Stomach (tissue), 4 donors: ENCODE measurements around the gene DHRS9.

Experiments
- POLR2A ChIP-seq, 4 donors: fragments of 450-650 bp; IDR thresholded peaks; one replicate each; pipeline ENCODE4 v1.6.1; 2016; ENCODE audit warnings: antibody characterized with exemption in 4 of 4, control low read depth in 2 of 4, mild to moderate bottlenecking in 1 of 4, moderate library complexity in 1 of 4
- POLR2AphosphoS5 ChIP-seq, 3 donors: sonication (generic); formaldehyde crosslinking; IDR thresholded peaks; one replicate each; pipeline ENCODE4 v1.6.1; 2016; ENCODE audit warnings: antibody characterized with exemption in 3 of 3
- TF ChIP-seq, protein P1 (sequence below), 7 experiments: fragments of 450-650 bp in 4 of 7; fragments of 200-600 bp in 3 of 7; sonication (generic) in 3 of 7; IDR thresholded peaks; one replicate each; pipeline ENCODE4 v1.5.1; 2016 to 2019; ENCODE audit warnings: antibody characterized with exemption in 7 of 7, control low read depth in 2 of 7, mild to moderate bottlenecking in 1 of 7

GRCh38 chr2:169034984-169035544 is 34.3 kb upstream of the DHRS9 start:
- TF ChIP-seq POLR2A (IDR thresholded peaks at IDR 0.05) (no peak), POLR2AphosphoS5 (IDR thresholded peaks at IDR 0.05) (no peak)
- TF ChIP-seq, protein P1, sequence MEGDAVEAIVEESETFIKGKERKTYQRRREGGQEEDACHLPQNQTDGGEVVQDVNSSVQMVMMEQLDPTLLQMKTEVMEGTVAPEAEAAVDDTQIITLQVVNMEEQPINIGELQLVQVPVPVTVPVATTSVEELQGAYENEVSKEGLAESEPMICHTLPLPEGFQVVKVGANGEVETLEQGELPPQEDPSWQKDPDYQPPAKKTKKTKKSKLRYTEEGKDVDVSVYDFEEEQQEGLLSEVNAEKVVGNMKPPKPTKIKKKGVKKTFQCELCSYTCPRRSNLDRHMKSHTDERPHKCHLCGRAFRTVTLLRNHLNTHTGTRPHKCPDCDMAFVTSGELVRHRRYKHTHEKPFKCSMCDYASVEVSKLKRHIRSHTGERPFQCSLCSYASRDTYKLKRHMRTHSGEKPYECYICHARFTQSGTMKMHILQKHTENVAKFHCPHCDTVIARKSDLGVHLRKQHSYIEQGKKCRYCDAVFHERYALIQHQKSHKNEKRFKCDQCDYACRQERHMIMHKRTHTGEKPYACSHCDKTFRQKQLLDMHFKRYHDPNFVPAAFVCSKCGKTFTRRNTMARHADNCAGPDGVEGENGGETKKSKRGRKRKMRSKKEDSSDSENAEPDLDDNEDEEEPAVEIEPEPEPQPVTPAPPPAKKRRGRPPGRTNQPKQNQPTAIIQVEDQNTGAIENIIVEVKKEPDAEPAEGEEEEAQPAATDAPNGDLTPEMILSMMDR (IDR thresholded peaks at IDR 0.05): no peak
